Measurements from ENCODE around the gene HBZ. TPM values are rescaled to one million over a fixed set of nuclear protein-coding genes. Genes with fewer than 3 reads are reported as not detected.
"Not testable (repeated sequence)": the region's sequence is repeated elsewhere in the genome, so short reads cannot be mapped to it uniquely, and the experiment has no call there.

HBZ gene
- total RNA-seq, 1 donor = not detected

DNA sequence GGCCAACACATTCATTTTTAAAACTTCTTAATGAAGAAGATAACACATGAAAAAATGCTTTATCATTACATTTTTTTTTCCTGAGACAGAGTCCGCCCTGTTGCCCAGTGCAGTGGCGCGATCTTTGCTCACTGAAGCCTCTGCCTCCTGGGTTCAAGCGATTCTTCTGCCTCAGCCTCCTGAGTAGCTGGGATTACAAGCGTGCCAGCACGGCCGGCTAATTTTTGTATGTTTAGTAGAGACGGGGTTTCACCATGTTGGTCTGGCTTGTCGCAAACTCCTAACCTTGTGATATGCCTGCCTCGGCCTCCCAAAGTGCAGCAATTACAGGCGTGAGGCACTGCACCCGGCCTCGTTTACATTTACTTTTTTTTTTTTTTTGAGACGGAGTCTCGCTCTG is 41.0 kb downstream of the HBZ start:
- no peaks in the 10 kb centered on the region for H3K9me3 ChIP-seq (ENCODE audit: low read depth, low read length)
- no peaks in the 10 kb centered on the region for H3K27me3 ChIP-seq (ENCODE audit: insufficient read depth, low read length)
- H3K4me3 ChIP-seq (ENCODE audit: low read length) = no peak overlapping the region
- no peaks in the 10 kb centered on the region for H3K4me1 ChIP-seq (ENCODE audit: insufficient read depth, low read length)

DNA sequence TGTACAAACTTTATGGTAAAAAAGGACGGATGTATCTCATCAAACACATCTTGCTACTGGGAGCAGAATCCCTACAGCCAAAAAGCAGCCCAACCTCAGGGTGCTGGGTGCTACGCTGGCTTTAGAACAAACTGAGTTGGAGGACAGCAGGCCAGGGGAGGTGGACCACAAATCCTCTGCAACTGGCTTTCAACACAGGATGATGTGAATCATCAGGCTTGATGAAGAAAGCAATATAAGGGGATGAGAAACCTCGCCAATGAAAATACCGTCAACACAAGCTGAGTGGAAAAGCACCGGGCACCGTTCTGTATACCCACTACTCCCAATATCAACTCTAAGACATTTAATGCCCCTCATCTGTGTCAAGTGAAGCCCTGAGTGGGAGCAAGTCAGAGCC is 42.1 kb downstream of the HBZ start:
- Histone ChIP-seq H3K4me3 (ENCODE audit: low read length) (no peak overlapping the region), H3K27me3 (ENCODE audit: insufficient read depth, low read length) (no peaks in the 10 kb centered on the region), H3K9me3 (ENCODE audit: low read depth, low read length) (no peaks in the 10 kb centered on the region), H3K4me1 (ENCODE audit: insufficient read depth, low read length) (no peaks in the 10 kb centered on the region)

DNA sequence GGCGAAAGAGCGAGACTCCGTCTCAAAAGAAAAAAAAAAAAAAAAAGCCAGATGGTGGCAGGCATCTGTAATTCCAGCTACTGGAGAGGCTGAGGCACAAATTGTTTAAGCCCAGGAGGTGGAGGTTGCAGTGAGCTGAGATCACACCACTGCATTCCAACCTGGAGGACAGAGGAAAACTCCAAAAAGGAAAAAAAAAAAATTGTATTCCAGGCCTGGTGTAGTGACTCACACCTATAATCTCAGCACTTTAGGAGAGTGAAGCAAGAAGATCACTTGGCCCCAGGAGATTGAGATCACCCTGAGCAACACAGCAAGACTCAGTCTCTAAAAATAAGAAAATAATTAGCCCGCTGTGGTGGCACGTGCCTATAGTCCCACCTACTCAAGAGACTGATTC is 47.9 kb downstream of the HBZ start:
- Histone ChIP-seq H3K27me3 (ENCODE audit: insufficient read depth, low read length) (no peaks in the 10 kb centered on the region), H3K4me1 (ENCODE audit: insufficient read depth, low read length) (no peaks in the 10 kb centered on the region), H3K9me3 (ENCODE audit: low read depth, low read length) (no peaks in the 10 kb centered on the region), H3K4me3 (ENCODE audit: low read length) (no peak overlapping the region)

DNA sequence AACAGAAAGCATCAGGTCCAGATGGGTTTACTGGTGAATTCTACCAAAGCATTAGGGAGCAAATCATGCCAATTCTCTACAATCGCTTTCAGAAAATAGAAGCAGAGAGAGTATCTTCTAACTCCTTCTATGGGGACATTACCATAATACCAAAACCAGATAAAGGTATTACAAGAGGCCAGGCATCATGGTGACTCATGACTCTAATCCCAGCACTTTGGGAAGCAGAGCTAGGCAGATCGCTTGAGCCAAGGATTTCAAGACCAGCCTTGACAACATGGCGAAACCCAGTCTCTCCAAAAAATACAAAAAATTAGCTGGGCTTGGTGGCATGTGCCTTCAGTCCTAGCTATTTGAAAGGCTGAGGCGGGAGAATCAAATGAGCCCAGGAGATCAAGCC is 50.8 kb downstream of the HBZ start:
- Histone ChIP-seq H3K27me3 (ENCODE audit: insufficient read depth, low read length) (no peaks in the 10 kb centered on the region), H3K9me3 (ENCODE audit: low read depth, low read length) (no peaks in the 10 kb centered on the region), H3K4me1 (ENCODE audit: insufficient read depth, low read length) (no peaks in the 10 kb centered on the region), H3K4me3 (ENCODE audit: low read length) (no peak overlapping the region)

DNA sequence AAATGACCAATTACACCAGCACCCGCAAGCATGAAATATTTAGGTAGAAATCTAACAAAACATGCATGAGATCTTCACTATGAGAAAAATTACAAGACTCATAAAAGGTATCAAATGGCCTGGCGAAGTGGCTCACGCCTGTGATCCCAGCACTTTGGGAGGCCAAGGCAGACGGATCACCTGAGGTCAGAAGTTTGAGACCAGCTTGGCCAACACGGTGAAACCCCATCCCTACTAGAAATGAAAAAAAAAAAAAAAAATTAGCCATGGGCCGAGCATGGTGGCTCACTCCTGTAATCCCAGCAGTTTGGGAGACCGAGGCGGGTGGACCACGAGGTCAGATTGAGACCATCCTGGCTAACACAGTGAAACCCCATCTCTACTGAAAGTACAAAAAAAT is 51.6 kb downstream of the HBZ start:
- not testable (repeated sequence) for H3K27me3 ChIP-seq (ENCODE audit: insufficient read depth, low read length); H3K4me1 ChIP-seq (ENCODE audit: insufficient read depth, low read length); H3K4me3 ChIP-seq (ENCODE audit: low read length); H3K9me3 ChIP-seq (ENCODE audit: low read depth, low read length)

Other genes with a start within 250 kb of the HBZ start
- 2.0 TPM for gene POLR3K, start 99.0 kb upstream of the HBZ start, total RNA-seq
- 6.7 TPM for gene SNRNP25, start 98.8 kb upstream of the HBZ start, total RNA-seq
- 0.21 TPM for gene RHBDF1, start 80.0 kb upstream of the HBZ start, total RNA-seq
- 26.2 TPM for gene MPG, start 74.4 kb upstream of the HBZ start, total RNA-seq
- 5.5 TPM for gene NPRL3, start 14.0 kb upstream of the HBZ start, total RNA-seq
- gene HBM, start 13.3 kb downstream of the HBZ start, total RNA-seq = not detected
- 22.1 TPM for gene HBA2, start 20.2 kb downstream of the HBZ start, total RNA-seq
- 28.3 TPM for gene HBA1, start 24.0 kb downstream of the HBZ start, total RNA-seq
- gene HBQ1, start 27.8 kb downstream of the HBZ start, total RNA-seq = not detected
- gene LUC7L, start 76.8 kb downstream of the HBZ start, total RNA-seq = 101 TPM
- gene FAM234A, start 82.2 kb downstream of the HBZ start, total RNA-seq = 22.1 TPM
- not detected for gene RGS11, start 123.3 kb downstream of the HBZ start, total RNA-seq
- not detected for gene ARHGDIG, start 127.9 kb downstream of the HBZ start, total RNA-seq
- gene PDIA2, start 130.5 kb downstream of the HBZ start, total RNA-seq = not detected
- 35.8 TPM for gene AXIN1, start 200.1 kb downstream of the HBZ start, total RNA-seq
- gene MRPL28, start 217.9 kb downstream of the HBZ start, total RNA-seq = 19.9 TPM
- 24.8 TPM for gene PGAP6, start 229.3 kb downstream of the HBZ start, total RNA-seq
- gene NME4, start 244.6 kb downstream of the HBZ start, total RNA-seq = 15.0 TPM
- 2.9 TPM for gene DECR2, start 249.2 kb downstream of the HBZ start, total RNA-seq

All from mononuclear cell (primary cell).